ENCODE measurements around the gene PLSCR2. TPM values are rescaled to one million over a fixed set of nuclear protein-coding genes. Genes with fewer than 3 reads are reported as not detected.

Gene PLSCR2
- total and polyA plus RNA-seq, 12 donors: not detected

- H3K4me3 ChIP-seq: no peak overlapping the region
- no peaks in the 10 kb centered on the region for H3K27me3 ChIP-seq
- no peak overlapping the region for H3K27ac ChIP-seq
- intact Hi-C loops (cut with DNase I): no loop called here
- DNase-seq: no peak
- no peak for ATAC-seq
- WGBS, 2 donors: 90 to 91% methylated on average over 3 of the region's 3 CpGs
- peaks cover 0 to 17% (median 10%) of the 10 kb centered on the region in 9 donors for H3K4me1 ChIP-seq
- no peak for TF ChIP-seq CTCF (IDR thresholded peaks at IDR 0.05)
- H3K9me3 ChIP-seq: no peaks in the 10 kb centered on the region
- H3K36me3 ChIP-seq: peaks cover 0 to 54% (median 5%) of the 10 kb centered on the region in 9 donors
Measured at GRCh38 chr3:146511402-146512134, 42.2 kb upstream of the PLSCR2 start.

- H3K36me3 ChIP-seq: peaks cover 0 to 13% (median 0%) of the 10 kb centered on the region in 9 donors
- no peak overlapping the region for H3K4me3 ChIP-seq
- DNase-seq (no peak), ATAC-seq (no peak)
- 85 to 86% methylated on average over 1 of the region's 1 CpG for WGBS, 2 donors
- no peaks in the 10 kb centered on the region for H3K9me3 ChIP-seq
- peaks cover 4 to 44% (median 20%) of the 10 kb centered on the region in 9 donors for H3K4me1 ChIP-seq
- intact Hi-C loops (cut with DNase I): loop anchor here in 3 of 10 donors (2.0 to 5.0 kb wide), 3 partner anchors 35 to 37 kb away; partner anchors contain the start of gene PLSCR1 (in 2 of the 3)
- no peaks in the 10 kb centered on the region for H3K27me3 ChIP-seq
- TF ChIP-seq CTCF (IDR thresholded peaks at IDR 0.05): no peak
- peak overlapping the region in 8 of 10 donors; percentile 20 to 81 (median 60) for H3K27ac ChIP-seq
Measured at GRCh38 chr3:146507331-146508120, 38.2 kb upstream of the PLSCR2 start.

- TF ChIP-seq CTCF (IDR thresholded peaks at IDR 0.05): no peak
- intact Hi-C loops (cut with DNase I): loop anchor here in 1 of 10 donors (5.0 kb wide), 1 partner anchor 37 kb away; the partner anchor contains the start of gene PLSCR1
- Histone ChIP-seq H3K9me3 (no peaks in the 10 kb centered on the region), H3K27ac (peak overlapping the region in 2 of 10 donors; percentile 7 to 80), H3K4me1 (peaks cover 4 to 44% (median 20%) of the 10 kb centered on the region in 9 donors), H3K36me3 (peaks cover 0 to 5% (median 0%) of the 10 kb centered on the region in 9 donors), H3K4me3 (no peak overlapping the region), H3K27me3 (no peaks in the 10 kb centered on the region)
- DNase-seq (no peak), ATAC-seq (no peak)
- 97 to 100% methylated on average over 1 of the region's 1 CpG for WGBS, 2 donors
Measured at GRCh38 chr3:146505516-146505915, 36.2 kb upstream of the PLSCR2 start.

GRCh38 chr3:146504498-146505197, 35.3 kb upstream of the PLSCR2 start:
- ATAC-seq: no peak
- TF ChIP-seq CTCF (IDR thresholded peaks at IDR 0.05): no peak
- DNase-seq: no peak
- peaks cover 4 to 44% (median 20%) of the 10 kb centered on the region in 9 donors for H3K4me1 ChIP-seq
- H3K4me3 ChIP-seq: no peak overlapping the region
- intact Hi-C loops (cut with DNase I): loop anchor here in 1 of 10 donors (5.0 kb wide), 1 partner anchor 38 kb away; the partner anchor contains the start of gene PLSCR1
- H3K9me3 ChIP-seq: no peaks in the 10 kb centered on the region
- peaks cover 0 to 5% (median 0%) of the 10 kb centered on the region in 9 donors for H3K36me3 ChIP-seq
- WGBS, 2 donors: 48 to 65% methylated on average over 3 of the region's 3 CpGs
- H3K27me3 ChIP-seq: no peaks in the 10 kb centered on the region
- H3K27ac ChIP-seq: peak overlapping the region in 3 of 10 donors; percentile 7 to 48 (median 18)

All from heart right ventricle (tissue), 16 donors.